Measurements from ENCODE around the gene TRPV6. TPM values are rescaled to one million over a fixed set of nuclear protein-coding genes. Genes with fewer than 3 reads are reported as not detected.

The TRPV6 gene
- polyA plus RNA-seq, 1 donor from 2014 or later, result 0.30 TPM

DNA sequence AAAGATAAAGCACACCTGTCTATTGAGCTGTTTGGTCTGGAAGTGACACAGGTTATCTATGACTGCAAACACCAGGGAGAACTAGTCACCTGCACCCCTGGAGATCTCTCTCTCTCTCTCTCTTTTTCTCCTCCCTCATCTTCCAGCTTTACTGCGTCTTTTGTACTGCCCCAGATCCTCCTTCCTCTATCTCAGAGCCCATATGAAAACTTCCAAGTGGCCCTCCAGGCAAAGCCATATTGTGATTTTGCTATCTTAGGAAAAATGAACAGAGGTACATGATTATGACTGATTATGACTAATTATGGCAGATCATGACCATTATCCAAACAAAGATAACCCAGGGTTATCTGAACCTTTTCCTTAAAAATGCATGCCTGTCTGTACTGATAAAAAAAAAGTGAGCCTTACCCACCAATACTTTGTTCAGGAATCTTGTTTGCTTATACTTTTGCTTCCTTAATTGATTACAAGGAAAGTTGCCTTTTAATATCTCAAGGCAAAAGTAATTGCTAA is 43.2 kb downstream of the TRPV6 start:
- Histone ChIP-seq H3K9me3 (ENCODE audit: low read length) (no peaks in the 10 kb centered on the region), H3K27ac (ENCODE audit: low read length) (no peak overlapping the region), H2AFZ (ENCODE audit: low read depth, low read length) (no peak overlapping the region), H4K20me1 (ENCODE audit: insufficient read depth) (no peaks in the 10 kb centered on the region), H3K4me3 (ENCODE audit: low read length) (no peak overlapping the region), H3K79me2 (replicated peaks; ENCODE audit: insufficient read depth, low read length) (no peaks in the 10 kb centered on the region), H3K27me3 (ENCODE audit: insufficient read depth, low read depth, low read length) (no peaks in the 10 kb centered on the region), H3K9me2 (ENCODE audit: insufficient read depth, low read length) (no peaks in the 10 kb centered on the region), H3K9ac (ENCODE audit: low read length) (no peak overlapping the region), H3F3A (ENCODE audit: insufficient read depth, low read length, poor library complexity, severe bottlenecking) (no peaks in the 10 kb centered on the region), H3K4me2 (ENCODE audit: low read length) (no peak overlapping the region), H3K36me3 (ENCODE audit: insufficient read depth, low read length) (no peaks in the 10 kb centered on the region)
- TF ChIP-seq, protein P1, sequence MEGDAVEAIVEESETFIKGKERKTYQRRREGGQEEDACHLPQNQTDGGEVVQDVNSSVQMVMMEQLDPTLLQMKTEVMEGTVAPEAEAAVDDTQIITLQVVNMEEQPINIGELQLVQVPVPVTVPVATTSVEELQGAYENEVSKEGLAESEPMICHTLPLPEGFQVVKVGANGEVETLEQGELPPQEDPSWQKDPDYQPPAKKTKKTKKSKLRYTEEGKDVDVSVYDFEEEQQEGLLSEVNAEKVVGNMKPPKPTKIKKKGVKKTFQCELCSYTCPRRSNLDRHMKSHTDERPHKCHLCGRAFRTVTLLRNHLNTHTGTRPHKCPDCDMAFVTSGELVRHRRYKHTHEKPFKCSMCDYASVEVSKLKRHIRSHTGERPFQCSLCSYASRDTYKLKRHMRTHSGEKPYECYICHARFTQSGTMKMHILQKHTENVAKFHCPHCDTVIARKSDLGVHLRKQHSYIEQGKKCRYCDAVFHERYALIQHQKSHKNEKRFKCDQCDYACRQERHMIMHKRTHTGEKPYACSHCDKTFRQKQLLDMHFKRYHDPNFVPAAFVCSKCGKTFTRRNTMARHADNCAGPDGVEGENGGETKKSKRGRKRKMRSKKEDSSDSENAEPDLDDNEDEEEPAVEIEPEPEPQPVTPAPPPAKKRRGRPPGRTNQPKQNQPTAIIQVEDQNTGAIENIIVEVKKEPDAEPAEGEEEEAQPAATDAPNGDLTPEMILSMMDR (IDR thresholded peaks at IDR 0.05; ENCODE audit: poor library complexity, severe bottlenecking), result no peak
- TF ChIP-seq, protein P2, sequence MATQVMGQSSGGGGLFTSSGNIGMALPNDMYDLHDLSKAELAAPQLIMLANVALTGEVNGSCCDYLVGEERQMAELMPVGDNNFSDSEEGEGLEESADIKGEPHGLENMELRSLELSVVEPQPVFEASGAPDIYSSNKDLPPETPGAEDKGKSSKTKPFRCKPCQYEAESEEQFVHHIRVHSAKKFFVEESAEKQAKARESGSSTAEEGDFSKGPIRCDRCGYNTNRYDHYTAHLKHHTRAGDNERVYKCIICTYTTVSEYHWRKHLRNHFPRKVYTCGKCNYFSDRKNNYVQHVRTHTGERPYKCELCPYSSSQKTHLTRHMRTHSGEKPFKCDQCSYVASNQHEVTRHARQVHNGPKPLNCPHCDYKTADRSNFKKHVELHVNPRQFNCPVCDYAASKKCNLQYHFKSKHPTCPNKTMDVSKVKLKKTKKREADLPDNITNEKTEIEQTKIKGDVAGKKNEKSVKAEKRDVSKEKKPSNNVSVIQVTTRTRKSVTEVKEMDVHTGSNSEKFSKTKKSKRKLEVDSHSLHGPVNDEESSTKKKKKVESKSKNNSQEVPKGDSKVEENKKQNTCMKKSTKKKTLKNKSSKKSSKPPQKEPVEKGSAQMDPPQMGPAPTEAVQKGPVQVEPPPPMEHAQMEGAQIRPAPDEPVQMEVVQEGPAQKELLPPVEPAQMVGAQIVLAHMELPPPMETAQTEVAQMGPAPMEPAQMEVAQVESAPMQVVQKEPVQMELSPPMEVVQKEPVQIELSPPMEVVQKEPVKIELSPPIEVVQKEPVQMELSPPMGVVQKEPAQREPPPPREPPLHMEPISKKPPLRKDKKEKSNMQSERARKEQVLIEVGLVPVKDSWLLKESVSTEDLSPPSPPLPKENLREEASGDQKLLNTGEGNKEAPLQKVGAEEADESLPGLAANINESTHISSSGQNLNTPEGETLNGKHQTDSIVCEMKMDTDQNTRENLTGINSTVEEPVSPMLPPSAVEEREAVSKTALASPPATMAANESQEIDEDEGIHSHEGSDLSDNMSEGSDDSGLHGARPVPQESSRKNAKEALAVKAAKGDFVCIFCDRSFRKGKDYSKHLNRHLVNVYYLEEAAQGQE (IDR thresholded peaks at IDR 0.05; ENCODE audit: borderline replicate concordance), result no peak
- TF ChIP-seq TAF1 (IDR thresholded peaks at IDR 0.05; ENCODE audit: low read depth) (no peak), SMC3 (conservative IDR thresholded peaks at IDR 0.05; ENCODE audit: poor library complexity) (no peak), MXI1 (conservative IDR thresholded peaks at IDR 0.05; ENCODE audit: poor library complexity, severe bottlenecking) (no peak), RAD21 (conservative IDR thresholded peaks at IDR 0.05) (no peak), EZH2 (IDR thresholded peaks at IDR 0.05; ENCODE audit: borderline replicate concordance, insufficient read depth, low read length, poor library complexity, severe bottlenecking) (no peak)

DNA sequence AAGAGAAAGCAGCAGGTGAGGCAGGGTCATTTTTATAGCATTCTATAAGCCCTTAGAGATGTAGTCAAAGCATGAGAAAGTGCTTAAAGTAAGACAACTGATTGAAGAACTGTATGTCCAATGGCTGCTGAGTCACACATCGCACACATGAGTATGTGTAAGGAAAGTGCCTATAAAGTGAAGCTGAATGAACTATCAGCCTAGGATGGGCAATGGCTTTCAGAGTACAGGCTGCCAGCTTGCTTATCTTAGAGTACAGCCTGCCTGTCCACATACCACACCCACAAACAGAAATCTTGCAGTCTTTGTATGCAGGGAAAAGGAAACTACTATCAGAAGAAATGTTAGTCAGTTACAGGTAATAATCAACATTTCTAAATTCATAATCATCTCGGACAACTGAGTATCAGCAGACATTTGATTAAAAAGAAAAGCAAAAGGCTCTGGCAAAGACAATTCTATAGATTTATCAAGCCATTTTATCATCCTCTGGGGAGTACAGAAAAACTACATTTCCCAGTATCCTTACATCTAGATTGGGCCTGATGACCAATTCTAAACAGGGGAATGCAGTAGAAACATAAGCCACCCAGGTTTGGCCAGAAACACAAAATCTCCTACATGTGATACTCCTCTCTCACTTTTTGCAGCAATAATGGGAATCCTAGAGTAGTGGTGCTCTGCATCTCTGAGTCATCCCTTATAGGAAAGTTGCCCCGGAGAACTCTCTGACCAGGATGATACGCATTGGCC is 46.9 kb downstream of the TRPV6 start:
- TF ChIP-seq SMC3 (conservative IDR thresholded peaks at IDR 0.05; ENCODE audit: poor library complexity), result no peak
- no peak for TF ChIP-seq POLR2AphosphoS5 (IDR thresholded peaks at IDR 0.05)
- TF ChIP-seq, protein P2 (IDR thresholded peaks at IDR 0.05; ENCODE audit: borderline replicate concordance), result no peak
- H2AFZ ChIP-seq (ENCODE audit: low read depth, low read length), result no peak overlapping the region

More for the DNA sequence above, 46.9 kb downstream of the TRPV6 start:
- H3K36me3 ChIP-seq (ENCODE audit: insufficient read depth, low read length), result no peaks in the 10 kb centered on the region
- no peak overlapping the region for H3K27ac ChIP-seq (ENCODE audit: low read length)
- no peaks in the 10 kb centered on the region for H3K9me3 ChIP-seq (ENCODE audit: low read length)
- no peak overlapping the region for H3K9ac ChIP-seq (ENCODE audit: low read length)
- no peak overlapping the region for H3K4me2 ChIP-seq (ENCODE audit: low read length)
- no peaks in the 10 kb centered on the region for H4K20me1 ChIP-seq (ENCODE audit: insufficient read depth)
- H3K9me2 ChIP-seq (ENCODE audit: insufficient read depth, low read length), result no peaks in the 10 kb centered on the region
- H3K27me3 ChIP-seq (ENCODE audit: insufficient read depth, low read depth, low read length), result no peaks in the 10 kb centered on the region
- H3K4me3 ChIP-seq (ENCODE audit: low read length), result no peak overlapping the region
- no peaks in the 10 kb centered on the region for H3F3A ChIP-seq (ENCODE audit: insufficient read depth, low read length, poor library complexity, severe bottlenecking)
- no peaks in the 10 kb centered on the region for H3K79me2 ChIP-seq (replicated peaks; ENCODE audit: insufficient read depth, low read length)
